Fibroblast of skin of back (primary cell): ENCODE measurements around the gene PPP2R5A. TPM values are rescaled to one million over a fixed set of nuclear protein-coding genes. Genes with fewer than 3 reads are reported as not detected.

Experiments
- DNase-seq: peaks from one replicate; pipeline ENCODE4 v3.0.0-alpha.2; 2013
- polyA plus RNA-seq, 2 experiments: library from polyadenylated mRNA; unstranded; fragments of 120-200 nt; gene quantifications; one replicate each; pipeline ENCODE4 v1.2.1, GENCODE V29; 2013; ENCODE audit not compliant: insufficient read length in 2 of 2

PPP2R5A gene
- 19.9 TPM for polyA plus RNA-seq (2013, experiment 1 of 2; ENCODE audit: insufficient read length)
- 22.9 TPM for polyA plus RNA-seq (2013, experiment 2 of 2; ENCODE audit: insufficient read length)

DNA sequence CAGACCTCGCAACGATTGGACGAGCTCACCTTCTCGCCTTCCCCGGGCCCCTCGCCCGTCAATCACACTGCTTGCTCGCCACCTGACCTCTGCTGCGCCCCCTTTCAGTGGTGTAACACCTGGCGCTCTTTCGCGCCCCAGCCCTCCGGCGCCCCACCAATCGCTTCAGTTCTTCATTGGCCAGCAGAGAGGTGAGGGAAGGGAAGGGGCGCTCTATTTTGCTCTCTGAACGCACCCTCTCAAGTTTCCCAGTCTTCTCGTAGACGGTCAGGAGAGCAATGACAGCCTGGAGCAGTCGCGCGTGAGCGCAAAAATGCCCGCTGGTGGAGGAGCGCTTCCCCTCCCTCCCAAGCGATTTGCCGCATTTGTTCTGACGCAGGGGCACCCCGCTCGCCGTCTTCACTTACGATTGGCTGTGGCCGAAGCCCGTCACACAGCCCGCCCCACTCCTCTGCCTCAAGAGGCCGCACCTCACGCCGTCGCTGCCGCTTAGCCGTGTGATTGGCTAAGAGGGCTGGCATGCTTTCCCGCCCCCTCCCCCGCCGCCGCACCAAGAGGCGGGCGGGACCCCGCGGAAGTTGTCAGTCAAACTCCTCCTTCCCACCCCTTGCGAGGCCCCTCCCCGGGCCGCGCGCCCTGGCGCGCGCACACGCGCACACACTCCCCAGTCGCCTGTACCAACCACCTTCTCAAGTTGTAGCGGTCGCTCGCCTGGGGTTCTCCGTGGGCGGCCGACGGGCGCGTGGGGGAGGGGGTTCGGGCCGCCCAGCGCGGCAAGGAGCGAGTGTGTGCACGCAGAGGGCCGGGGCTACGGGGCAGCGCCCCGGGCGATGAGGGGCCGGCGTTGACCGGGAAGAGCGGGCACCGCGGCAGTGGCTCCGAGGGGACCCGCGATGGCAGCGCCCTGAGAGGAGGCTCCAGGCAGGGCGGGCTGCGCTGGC lies at the start of gene PPP2R5A:
Gene PPP2R5A, plus strand, starts transcription at position 667 of the 941 bp plus-strand sequence. CDS start 701 bp downstream, outside the sequence.
- peak; percentile 99 for DNase-seq

DNA sequence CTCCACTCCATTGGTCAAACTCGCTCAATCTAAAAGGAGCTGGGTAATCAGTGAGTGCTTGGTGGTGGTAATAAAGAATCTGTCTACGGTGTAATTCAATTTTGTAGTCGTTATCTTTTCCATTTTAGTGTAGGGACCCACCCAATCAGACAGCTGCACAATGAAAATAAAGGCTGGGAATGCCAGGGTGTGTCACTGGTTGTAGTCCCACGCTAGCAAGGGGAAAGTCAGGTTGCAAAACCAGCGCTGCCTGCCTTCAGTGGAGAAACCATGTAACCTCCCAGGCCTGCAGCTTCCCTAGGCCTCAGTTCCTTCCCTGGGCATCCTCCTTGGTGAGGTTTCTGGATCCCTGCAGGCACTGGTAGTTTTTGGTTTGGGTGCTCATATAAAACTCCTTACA lies 49.4 kb upstream of the PPP2R5A start:
- no peak for DNase-seq

DNA sequence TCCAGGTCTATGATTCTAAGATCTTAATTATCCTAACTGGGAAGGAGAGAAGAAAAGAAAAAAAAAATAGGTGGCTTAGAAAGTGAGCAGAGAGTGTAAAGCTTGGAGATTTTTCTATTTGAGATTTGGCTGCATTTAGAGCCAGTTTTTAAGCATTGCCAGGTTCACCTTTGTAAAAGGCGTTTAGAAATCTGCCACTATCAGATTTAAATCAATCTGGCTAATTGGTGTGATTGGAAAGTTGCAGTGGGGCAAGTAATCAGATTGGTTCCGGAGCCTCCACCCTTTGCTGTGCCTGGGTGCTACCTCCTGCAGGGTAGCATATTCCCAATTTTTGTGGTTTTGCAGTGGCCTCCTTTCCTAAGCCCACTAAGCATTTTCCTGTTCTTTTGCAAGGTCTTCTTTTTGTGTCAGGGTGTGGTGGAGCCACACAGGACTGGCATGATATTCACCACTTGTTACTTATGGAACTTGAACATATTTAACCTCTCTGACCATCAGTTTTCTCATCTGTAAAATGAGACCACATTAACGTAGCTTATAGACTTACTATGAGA lies 48.5 kb upstream of the PPP2R5A start:
- DNase-seq, result peak; percentile 10

DNA sequence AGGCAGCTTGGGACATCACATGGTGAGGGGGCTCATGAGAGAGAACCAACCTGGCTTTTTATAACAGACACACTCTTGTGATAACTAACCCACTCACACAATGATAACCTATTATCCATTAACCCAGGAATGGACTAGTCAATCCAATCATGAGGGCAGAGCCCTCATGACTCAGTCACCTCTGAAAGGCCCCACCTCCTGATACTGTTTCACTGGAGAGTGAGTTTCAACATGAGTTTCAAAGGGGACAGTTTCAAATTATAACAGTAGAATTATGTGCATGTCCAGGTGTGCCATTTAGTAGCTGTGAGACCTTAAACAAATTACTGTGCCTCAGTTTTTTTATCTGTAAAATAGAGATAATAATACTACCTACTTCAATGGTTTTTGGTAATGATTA lies 47.6 kb upstream of the PPP2R5A start:
- no peak for DNase-seq

DNA sequence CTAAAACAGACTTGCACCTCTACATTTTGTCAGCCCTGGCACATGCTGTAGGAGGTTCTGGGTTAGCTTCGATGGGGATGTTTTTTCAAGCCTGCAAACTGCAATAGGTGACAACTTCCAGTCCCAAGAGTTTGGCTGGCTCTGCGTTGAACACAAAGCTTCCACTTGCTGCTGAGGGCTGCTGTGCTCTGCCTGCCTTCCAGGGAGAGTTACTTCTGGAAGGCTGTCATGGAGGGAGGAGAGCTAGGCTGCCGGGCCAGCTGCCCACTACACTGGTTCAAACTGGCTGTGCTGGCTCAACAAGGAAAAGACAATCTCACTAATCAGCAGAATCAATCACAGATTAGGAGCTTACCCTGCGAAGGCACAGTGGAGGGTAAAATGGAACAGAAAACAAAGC lies 46.7 kb upstream of the PPP2R5A start:
- no peak for DNase-seq

DNA sequence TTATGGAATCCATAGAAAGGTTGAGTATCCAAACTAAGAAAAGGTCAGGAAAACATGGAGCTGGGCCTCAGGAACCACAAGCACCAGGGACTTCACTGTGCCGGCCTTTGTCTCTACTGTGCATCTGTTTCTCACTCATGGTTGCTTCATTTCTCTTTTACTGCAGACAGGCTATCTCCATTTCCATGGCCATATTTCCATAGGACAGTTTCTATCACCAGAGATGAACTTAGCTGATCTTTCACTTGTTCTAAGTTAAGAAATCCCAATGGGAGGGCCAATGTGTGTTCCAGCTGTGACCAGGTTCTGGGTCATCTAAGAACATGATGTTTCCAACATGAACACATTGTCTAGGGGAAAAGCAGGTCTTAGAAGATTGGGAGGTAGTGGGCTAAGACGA lies 43.7 kb upstream of the PPP2R5A start:
- no peak for DNase-seq

DNA sequence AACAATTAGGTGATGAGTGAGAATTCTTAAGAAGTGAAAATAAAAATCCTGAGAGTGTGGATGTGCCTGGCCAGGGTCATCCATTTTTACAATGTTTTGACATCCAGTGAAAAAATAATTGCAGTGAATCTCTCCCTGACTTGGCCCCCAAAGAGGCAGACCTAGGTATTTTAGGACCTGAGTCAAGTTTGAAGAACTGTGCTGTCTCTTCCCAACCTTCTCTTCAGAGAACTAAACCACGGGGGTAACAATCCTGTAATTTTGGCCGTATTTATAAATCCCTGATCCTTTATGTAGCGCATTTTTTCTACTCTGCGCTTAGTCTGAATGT lies 43.3 kb upstream of the PPP2R5A start:
- no peak for DNase-seq

DNA sequence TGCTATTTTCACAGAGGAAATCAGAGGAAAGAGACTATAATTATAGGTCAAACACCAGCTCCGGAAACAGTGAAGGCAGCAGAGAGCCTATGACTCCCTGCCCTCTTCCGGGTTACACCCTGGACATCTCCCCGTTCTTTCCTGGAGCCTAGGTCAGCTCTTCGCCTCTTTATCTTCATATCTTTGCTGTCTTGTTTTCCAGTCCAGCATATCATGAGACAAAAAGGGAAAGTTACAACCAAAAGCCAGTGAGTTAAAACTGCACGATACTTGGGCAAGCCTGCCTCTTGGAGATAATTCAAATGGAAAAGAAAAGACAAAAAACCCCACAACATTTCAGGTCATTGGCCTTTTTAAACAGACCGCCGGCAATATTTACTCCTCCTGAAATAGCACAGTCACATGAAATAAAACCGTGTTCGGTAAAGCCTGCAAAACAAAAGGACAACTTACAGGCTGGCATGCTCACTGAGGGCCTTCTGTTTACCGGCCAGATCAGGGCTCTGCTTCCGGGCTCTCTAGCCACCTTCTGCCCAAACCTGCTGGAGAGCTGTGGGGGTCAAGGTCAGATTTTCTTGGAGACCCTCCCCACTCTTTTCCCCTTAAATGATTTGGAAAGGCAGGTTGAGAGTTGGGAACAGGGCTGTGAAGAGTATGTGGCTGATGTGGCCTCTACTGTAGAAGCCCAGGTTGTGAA lies 42.8 kb upstream of the PPP2R5A start:
- no peak for DNase-seq

DNA sequence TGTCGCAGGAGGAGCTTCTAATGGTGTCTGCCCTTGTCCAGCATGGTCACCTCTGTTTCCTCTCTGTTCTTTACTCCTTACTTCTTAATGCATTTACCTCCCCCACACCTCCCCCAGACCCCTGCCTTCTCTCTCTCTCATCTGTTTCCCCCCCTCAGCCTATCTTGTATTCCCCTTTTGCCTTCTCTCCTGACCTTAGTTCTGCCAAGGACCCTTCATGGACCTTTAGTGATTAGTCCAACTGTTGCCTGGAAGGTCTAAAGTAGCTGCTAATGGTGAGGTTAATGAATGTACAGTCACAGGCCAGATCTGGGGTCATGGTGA lies 42.3 kb upstream of the PPP2R5A start:
- DNase-seq, result no peak

DNA sequence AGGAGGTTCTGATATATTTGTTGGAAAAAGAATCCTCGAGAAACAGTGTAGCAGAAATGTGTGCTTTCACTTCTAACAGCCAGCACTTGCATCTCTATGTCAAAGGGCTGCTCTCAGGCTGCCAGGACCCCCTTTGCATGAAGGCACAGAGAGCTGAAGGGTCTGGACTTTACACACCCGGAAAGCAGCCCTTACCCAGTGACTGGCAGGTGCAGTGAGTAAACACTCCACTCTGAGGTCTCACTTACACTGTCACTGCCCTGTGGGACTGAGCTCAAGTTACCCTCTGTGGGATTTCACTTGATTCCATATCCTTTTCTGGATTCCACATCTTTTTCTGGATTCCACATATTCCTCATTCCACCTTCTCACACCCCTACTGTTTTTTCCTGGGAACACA lies 40.8 kb upstream of the PPP2R5A start:
- no peak for DNase-seq

DNA sequence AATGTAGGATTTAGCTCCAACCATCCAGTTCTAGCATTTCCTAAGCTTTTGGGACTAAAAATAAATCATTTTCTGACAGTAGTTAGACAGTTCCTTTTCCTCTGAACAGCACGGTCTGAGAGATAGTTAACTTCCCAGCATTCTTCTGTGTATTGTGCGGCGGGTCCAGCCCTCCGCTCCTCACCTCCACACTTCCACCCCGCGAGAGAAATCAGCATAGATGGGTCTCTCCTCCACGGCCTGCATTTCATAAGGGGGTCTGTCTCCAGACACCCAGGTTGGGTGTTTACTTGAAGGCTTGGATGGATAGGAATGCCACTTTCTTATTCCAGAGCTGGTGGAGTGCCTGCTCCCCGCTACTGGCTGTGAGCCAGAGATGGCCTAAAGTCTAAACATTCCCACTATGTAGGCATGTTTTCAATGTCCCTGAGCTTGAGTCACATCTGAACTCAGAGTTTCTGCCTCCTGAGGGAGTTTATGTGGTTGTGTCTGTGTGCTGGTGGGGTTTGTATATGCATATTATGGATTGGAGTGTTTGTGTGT lies 38.0 kb upstream of the PPP2R5A start:
- peak; percentile 91 for DNase-seq

DNA sequence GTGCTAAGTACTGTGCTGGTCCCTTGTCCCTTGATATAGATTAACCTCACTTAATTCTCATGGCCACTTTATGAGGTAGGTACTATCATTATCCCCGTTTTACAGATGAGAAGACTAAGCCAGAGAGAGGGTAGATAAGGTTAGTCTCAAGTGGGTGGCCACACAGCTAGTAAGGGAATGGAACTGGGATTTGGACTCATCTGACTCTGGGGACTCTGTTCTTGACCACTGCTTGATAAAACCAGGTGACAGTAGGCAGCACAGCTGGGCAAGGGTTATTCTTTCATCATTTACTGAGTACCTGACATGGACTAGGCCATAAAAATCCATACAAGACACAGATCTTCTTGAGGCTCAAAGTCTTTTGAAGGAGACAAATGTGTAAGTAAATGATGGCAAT lies 37.2 kb upstream of the PPP2R5A start:
- no peak for DNase-seq

DNA sequence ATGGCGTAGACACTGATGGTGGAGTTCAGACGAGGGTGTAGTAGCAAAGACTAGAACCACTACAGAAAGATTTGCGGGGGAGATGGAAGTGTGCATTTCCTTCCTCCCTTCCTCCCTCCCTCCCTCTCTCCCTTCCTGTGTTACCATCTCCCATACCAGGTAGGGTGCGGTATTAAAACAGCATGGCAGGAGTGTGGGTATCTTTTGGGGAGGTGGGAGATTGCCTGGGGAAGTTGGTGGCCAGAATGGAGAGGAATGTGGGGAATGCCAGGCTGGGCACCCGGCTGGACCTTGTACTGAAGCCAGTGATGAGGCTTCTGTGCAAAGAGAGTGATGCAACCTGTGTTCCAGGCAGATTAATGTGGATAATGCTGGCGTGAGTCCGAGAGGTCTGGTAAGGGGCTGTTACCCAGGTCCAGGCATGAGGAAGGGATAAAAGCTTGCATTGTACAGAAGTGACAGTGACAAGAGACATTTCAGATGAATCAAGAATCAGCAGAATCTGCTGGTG lies 30.3 kb upstream of the PPP2R5A start:
- DNase-seq, result no peak

DNA sequence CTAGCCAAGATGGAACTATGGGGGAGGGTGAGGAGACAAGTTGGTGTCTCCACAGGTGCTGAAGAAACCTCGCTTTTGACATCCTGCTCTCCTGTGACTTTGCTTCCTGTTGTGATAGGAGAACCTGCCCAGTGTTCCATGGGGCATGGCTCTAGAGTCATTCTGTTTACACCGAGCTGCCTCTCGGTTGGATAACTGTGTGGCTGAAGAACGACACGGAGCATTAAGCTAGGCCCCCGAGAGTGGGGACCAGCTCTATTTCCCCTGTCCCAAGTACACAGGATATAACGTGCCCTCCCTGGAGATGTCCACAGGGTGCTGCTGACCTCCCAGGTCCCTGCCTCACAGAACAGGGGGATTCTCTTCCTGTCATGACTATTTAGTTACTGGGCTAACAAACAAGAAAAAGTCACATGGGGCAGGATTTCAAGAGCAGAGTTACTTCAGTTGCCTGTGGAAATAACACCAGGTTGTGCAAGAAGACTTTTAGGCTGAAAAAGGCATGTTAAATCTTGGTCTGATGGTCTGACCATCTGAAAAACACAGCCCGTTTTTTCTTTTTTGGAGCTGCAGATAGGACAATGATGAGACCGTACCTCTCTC lies 29.4 kb upstream of the PPP2R5A start:
- no peak for DNase-seq

DNA sequence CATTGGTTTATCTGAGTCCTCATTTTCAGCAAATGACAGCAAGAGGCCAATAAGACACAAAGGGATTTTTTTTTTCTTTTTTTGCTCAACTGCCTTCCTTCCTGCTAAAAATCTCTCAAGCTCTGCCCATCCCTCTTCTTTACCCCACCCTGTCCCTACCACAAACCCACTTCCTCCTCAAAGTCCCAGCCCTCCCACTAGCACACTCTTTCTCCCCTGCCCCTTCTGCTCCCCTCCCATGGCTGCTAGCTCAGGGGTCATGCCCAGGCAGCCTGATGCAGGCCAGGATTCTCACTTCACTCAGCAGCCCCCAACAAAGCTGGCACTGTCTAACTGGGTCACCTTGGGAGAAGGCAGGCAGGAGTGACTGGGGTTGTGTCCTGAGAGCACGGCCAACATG lies 28.8 kb upstream of the PPP2R5A start:
- no peak for DNase-seq

DNA sequence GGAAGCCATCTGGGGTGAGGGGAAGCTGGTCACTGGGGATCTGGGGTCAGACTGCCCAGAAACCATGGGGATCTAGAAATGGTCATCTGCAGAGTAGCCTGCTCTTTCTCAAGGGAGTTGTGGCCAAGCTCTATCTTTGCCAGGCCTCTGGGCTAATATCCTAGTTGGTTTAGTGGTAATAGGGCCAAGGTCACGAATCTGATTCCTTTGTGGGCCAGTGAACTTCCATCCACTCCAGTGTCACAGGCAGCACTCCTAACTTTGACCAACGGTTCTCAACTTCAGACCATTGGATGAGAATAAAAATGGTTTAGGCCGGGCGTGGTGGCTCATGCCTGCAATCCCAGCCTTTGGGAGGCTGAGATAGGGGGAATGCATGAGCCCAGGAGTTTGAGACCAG lies 28.1 kb upstream of the PPP2R5A start:
- no peak for DNase-seq

DNA sequence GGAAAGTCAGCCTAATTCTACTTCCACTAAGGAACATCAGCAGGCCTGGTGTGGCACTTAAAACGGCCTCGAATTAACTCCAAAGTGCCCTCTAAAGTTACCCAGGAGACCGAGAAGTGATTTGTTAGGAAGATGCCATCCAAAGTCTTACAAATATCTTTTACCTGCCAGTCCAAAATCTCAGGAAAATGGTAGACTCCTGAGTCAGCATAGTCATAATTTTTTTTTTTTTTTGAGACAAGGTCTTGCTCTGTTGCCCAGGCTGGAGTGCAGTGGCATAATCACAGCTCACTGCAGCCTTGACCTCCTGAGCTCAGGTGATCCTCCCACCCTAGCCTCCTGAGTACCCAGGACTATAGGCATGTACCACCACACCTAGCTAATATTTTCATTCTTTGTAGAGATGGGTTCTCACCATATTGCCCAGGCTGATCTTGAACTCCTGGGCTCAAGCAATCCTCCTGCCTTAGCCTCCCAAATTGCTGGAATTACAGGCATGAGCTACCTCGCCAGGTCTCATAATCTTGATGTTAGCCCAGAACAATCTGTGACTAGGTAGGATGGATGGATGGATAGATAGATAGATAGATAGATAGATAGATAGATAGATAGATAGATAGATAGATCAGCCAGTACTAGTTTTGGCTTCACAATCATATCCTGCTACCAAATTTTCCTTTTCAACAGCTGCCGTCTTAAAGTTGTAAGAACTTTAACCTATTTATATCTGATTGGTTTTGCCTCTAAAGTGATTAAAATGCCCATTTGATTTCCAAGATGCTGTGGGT lies 25.3 kb upstream of the PPP2R5A start:
- DNase-seq, result no peak

DNA sequence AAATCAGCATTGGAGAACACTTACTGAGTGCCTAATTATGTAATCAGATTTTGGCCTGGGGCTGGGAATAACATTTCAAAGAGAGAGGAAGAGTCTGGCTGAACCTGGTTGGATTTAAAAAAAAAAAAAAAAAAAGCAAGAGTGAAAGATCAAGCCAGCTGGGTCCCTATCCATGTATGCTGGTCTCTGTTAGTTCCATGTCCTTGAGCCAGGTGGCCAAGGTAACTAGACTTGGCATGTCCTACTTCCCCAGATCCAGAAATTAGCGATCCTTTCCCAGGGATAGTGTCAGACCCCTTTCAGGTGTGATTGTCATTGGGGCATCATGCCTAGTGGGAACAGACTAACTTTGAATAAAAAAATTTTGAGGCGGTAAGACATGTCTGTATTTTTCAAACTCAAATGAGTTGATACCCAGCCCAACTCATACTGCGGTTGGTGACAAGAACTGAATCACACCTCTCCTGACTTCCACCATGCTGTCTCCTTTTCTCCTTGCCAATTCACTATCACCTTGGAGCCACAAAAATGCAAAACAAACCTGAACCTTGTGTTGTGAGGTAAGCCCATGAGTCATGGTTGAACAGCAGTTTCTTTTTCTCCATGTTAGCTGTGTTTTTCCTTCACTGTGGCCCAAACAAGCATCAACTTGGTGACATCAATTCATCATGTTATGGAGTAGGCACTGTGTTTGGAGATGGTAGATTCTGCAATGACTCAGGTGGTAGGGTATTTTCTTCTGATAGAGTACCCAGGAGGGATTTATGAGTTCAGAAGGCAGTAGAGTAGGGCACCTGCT lies 24.5 kb upstream of the PPP2R5A start:
- no peak for DNase-seq

DNA sequence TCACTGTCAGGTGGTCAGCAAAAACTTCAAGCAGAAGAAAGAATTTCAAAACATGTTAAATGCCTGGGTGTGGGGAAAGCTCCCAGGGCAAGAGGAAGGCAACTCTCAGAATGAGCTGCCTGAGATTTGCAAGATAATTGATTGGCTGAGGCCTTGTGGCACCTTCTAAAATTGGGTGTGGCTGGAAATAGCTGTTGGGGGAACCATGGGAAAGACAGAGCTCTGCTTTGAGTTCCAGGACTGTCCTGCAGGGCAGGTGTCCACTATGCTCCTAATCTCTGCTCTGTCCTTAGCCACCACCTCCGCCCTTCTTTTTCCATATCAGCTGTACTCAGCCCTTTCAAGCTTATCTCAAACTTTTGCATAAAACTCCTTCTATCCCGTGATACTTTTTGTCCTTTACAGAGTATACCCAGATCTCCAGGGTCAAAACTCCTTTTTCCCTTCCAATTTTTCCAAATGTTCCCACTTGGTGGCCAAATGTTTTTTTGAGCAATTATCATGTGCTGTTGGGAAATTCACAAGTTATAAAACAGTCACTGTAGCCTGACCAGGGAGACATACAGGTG lies 23.8 kb upstream of the PPP2R5A start:
- no peak for DNase-seq

DNA sequence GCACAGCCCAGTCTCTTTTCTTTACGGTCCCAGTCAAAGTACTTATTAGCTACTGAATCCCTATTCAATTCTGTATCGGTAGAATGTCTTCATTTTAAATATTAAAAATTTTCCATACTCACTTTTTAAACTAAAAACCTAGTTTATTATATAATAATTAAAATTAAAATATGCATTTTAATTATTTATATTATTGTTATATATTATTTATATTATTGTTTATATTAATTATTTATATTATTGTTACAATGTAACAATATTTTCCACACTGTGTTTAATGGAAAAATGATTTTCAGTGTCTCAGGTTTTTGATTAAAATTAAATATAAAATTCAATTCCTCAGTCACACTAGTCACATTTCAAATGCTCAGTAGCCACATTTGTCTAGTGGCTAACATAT lies 18.2 kb upstream of the PPP2R5A start:
- no peak for DNase-seq

DNA sequence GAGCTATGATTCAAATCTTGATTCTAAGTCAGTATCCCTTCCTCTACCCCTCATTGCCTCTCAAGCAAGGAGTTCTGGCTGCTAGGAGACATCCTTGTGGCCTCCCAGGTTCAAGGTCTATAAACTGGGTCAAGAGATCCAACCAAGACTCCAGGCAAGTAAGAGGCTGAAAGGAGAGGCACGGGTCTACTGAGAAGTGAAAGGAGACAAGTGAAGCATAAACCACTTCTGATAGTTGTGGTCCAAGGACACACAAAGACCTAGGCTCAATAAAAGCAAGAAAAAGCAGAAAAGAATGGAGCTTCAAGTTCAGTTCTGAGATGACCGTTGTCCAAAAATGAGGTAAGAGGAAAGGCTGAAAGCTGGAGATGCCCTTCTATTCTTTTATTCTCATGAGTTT lies 17.8 kb upstream of the PPP2R5A start:
- DNase-seq, result no peak
